ENCODE measurements around the gene DNAAF8. TPM values are rescaled to one million over a fixed set of nuclear protein-coding genes. Genes with fewer than 3 reads are reported as not detected.

The DNAAF8 gene
- total and polyA plus RNA-seq, 2 donors (not counting 3 experiments of a cell fraction or from before 2014, with no cell fraction given): 0.58 to 1.0 TPM

DNA sequence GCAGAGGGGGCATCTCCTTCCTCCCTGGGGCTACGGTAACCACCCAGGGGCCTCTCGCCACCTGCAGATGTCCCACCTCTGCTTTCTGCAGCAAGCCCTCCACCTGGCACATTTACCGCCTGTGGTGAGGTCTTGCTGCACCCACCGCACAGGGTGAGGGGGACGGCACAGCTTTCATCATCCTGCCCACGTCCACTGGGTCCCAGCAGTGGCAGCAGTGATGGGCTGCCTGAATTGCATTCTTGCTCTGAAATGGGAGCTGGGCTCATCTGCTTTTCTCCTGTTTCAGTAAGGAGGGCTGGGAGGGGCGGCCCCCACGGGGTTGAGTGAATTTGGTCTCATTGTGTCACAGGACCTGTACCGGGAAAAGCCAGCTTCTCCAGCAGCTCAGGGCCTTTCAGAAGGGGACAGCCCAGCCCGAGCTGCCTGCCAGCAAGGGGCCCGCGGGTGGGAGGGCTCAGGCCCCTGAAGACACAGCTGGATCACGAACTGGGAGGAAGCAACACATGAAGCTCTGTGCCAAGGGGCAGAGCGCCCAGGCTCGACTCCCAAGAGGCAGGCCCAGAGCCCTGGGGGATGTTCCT lies 12.7 kb downstream of the DNAAF8 start:
- POLR2A ChIA-PET: no interaction called here
- BruUV-seq (replicated peaks): no TSS peak
- intact Hi-C loops (cut with micrococcal nuclease) (no loop called here), dilution Hi-C loops (cut with MboI; ENCODE audit: extremely low pct_ligation_motif_present, low sequenced_read_pairs) (no loop called here)
- H3K9me3 ChIP-seq (replicated peaks; ENCODE audit: control insufficient read depth, insufficient read depth, low read length): no peaks in the 10 kb centered on the region
- no peaks in the 10 kb centered on the region for H3K9me1 ChIP-seq (replicated peaks; ENCODE audit: control insufficient read depth, extremely low read depth, insufficient read depth, low read length)
- TF ChIP-seq GATA2 (IDR thresholded peaks at IDR 0.05; ENCODE audit: insufficient read depth, insufficient read length, low read depth, low read length) (no peak), POLR2AphosphoS5 (IDR thresholded peaks at IDR 0.05; ENCODE audit: insufficient read depth, low read depth, low read length) (no peak)
- DNase-seq (ENCODE audit: low read depth, low spot score) (no peak), FAIRE-seq (no peak)
- H2AFZ ChIP-seq (ENCODE audit: low read depth, low read length): no peak overlapping the region
- H3K4me1 ChIP-seq (ENCODE audit: control insufficient read depth, extremely low read depth, insufficient read depth, low read length): no peaks in the 10 kb centered on the region
- H3K36me3 ChIP-seq (ENCODE audit: control insufficient read depth in 2 of 2, extremely low read depth in 1 of 2, insufficient read depth in 2 of 2, low read length in 2 of 2): peaks cover 2 to 10% of the 10 kb centered on the region in 2 experiments
- no peak overlapping the region for H3K4me3 ChIP-seq (replicated peaks in 1 of 3; ENCODE audit: insufficient read depth in 1 of 3, low read depth in 1 of 3, low read length in 3 of 3)
- no peak overlapping the region for H3K27ac ChIP-seq (ENCODE audit: insufficient read depth, low read depth, low read length)
- no peak overlapping the region for H3K9ac ChIP-seq (replicated peaks; ENCODE audit: extremely low read depth, insufficient read depth, low read length)
- CTCF ChIA-PET: no interaction called here
- no peaks in the 10 kb centered on the region for H3K79me2 ChIP-seq (ENCODE audit: control insufficient read depth, insufficient read depth, low read length)
- H3K4me2 ChIP-seq (ENCODE audit: insufficient read depth, low read length): no peak overlapping the region
- no peaks in the 10 kb centered on the region for H3K27me3 ChIP-seq (ENCODE audit: control insufficient read depth in 2 of 2, insufficient read depth in 2 of 2, low read length in 2 of 2)
- H4K20me1 ChIP-seq (replicated peaks; ENCODE audit: control insufficient read depth, extremely low read depth, insufficient read depth, low read length): no peaks in the 10 kb centered on the region

GRCh38 chr16:4747906-4748681 lies 13.8 kb downstream of the DNAAF8 start:
- Histone ChIP-seq H3K4me2 (ENCODE audit: insufficient read depth, low read length) (no peak overlapping the region), H3K79me2 (ENCODE audit: control insufficient read depth, insufficient read depth, low read length) (no peaks in the 10 kb centered on the region), H3K9me1 (replicated peaks; ENCODE audit: control insufficient read depth, extremely low read depth, insufficient read depth, low read length) (no peaks in the 10 kb centered on the region), H2AFZ (ENCODE audit: low read depth, low read length) (no peak overlapping the region), H3K9ac (replicated peaks; ENCODE audit: extremely low read depth, insufficient read depth, low read length) (no peak overlapping the region), H3K9me3 (replicated peaks; ENCODE audit: control insufficient read depth, insufficient read depth, low read length) (no peaks in the 10 kb centered on the region), H3K36me3 (ENCODE audit: control insufficient read depth in 2 of 2, extremely low read depth in 1 of 2, insufficient read depth in 2 of 2, low read length in 2 of 2) (peaks cover 3 to 17% of the 10 kb centered on the region in 2 experiments), H4K20me1 (replicated peaks; ENCODE audit: control insufficient read depth, extremely low read depth, insufficient read depth, low read length) (no peaks in the 10 kb centered on the region), H3K27me3 (ENCODE audit: control insufficient read depth in 2 of 2, insufficient read depth in 2 of 2, low read length in 2 of 2) (no peaks in the 10 kb centered on the region), H3K4me1 (ENCODE audit: control insufficient read depth, extremely low read depth, insufficient read depth, low read length) (no peaks in the 10 kb centered on the region), H3K4me3 (replicated peaks in 1 of 3; ENCODE audit: insufficient read depth in 1 of 3, low read depth in 1 of 3, low read length in 3 of 3) (no peak overlapping the region), H3K27ac (ENCODE audit: insufficient read depth, low read depth, low read length) (no peak overlapping the region)
- DNase-seq (ENCODE audit: low read depth, low spot score) (no peak), FAIRE-seq (no peak)
- CTCF ChIA-PET: no interaction called here
- no TSS peak for BruUV-seq (replicated peaks)
- dilution Hi-C loops (cut with MboI; ENCODE audit: extremely low pct_ligation_motif_present, low sequenced_read_pairs): no loop called here
- POLR2A ChIA-PET: no interaction called here
- TF ChIP-seq, protein P1, sequence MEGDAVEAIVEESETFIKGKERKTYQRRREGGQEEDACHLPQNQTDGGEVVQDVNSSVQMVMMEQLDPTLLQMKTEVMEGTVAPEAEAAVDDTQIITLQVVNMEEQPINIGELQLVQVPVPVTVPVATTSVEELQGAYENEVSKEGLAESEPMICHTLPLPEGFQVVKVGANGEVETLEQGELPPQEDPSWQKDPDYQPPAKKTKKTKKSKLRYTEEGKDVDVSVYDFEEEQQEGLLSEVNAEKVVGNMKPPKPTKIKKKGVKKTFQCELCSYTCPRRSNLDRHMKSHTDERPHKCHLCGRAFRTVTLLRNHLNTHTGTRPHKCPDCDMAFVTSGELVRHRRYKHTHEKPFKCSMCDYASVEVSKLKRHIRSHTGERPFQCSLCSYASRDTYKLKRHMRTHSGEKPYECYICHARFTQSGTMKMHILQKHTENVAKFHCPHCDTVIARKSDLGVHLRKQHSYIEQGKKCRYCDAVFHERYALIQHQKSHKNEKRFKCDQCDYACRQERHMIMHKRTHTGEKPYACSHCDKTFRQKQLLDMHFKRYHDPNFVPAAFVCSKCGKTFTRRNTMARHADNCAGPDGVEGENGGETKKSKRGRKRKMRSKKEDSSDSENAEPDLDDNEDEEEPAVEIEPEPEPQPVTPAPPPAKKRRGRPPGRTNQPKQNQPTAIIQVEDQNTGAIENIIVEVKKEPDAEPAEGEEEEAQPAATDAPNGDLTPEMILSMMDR (IDR thresholded peaks at IDR 0.05; ENCODE audit: extremely low read depth in 1 of 2, insufficient read depth in 1 of 2, low read depth in 1 of 2, low read length in 2 of 2): no peak
- TF ChIP-seq MAX (IDR thresholded peaks at IDR 0.05; ENCODE audit: insufficient read depth, insufficient read length) (no peak), MYC (IDR thresholded peaks at IDR 0.05; ENCODE audit: low read depth, low read length) (no peak), POLR2AphosphoS5 (IDR thresholded peaks at IDR 0.05; ENCODE audit: insufficient read depth, low read depth, low read length) (no peak), FOS (IDR thresholded peaks at IDR 0.05; ENCODE audit: borderline replicate concordance, insufficient read depth, low read length) (no peak)
- intact Hi-C loops (cut with micrococcal nuclease): no loop called here

Data from endothelial cell of umbilical vein (primary cell).